ENCODE data around the gene BAG1. TPM values are rescaled to one million over a fixed set of nuclear protein-coding genes. Genes with fewer than 3 reads are reported as not detected.
A peak's percentile ranks its signal among the peaks of the same experiment; 100 is the strongest.

BAG1 gene
- 100 to 1,000 TPM; 128 to 165 (median 139) TPM for total RNA-seq

DNA sequence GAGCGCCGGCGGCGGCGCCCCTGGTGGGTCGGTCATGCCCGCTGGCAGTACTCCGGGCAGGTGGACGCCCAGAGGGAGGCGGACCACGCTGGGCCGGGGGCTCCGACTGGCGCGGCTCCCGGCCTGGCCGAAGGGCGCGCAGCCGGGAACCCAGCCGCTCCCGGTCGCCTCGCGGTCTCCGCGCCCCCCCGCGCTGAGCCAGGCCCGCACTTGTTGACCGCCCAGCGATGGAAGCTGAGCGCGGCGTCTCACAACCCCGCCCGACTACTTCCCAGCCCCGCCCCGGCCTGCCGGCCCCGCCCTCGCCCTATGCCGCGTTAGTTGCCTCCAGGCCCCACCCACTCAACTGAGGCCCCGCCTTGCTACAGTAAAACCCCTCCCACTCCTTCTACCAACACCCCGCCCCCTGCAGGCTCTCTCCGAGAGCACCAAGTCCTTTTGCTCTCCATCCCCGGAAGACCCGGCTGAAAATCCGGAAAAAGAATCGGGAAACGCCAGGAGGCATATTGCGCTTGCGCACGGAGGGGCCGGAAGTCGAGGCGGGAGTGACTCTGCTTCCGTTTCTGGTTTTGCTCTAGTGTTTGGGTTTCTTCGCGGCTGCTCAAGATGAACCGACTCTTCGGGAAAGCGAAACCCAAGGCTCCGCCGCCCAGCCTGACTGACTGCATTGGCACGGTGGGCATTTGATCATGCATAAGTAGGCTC lies at the start of gene BAG1, which contains the start of gene CHMP5:
TSS of gene BAG1 (minus strand) at position 236 of the 705 bp plus-strand sequence.
TSS of gene CHMP5 (plus strand) at position 577 of the 705 bp plus-strand sequence. CDS start at position 607, 30 bp downstream.
- peak; percentile 97 for ATAC-seq
- no peaks in the 10 kb centered on the region for H3K27me3 ChIP-seq
- TF ChIP-seq, protein P1, sequence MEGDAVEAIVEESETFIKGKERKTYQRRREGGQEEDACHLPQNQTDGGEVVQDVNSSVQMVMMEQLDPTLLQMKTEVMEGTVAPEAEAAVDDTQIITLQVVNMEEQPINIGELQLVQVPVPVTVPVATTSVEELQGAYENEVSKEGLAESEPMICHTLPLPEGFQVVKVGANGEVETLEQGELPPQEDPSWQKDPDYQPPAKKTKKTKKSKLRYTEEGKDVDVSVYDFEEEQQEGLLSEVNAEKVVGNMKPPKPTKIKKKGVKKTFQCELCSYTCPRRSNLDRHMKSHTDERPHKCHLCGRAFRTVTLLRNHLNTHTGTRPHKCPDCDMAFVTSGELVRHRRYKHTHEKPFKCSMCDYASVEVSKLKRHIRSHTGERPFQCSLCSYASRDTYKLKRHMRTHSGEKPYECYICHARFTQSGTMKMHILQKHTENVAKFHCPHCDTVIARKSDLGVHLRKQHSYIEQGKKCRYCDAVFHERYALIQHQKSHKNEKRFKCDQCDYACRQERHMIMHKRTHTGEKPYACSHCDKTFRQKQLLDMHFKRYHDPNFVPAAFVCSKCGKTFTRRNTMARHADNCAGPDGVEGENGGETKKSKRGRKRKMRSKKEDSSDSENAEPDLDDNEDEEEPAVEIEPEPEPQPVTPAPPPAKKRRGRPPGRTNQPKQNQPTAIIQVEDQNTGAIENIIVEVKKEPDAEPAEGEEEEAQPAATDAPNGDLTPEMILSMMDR (IDR thresholded peaks at IDR 0.05) = peak in 3 of 4 experiments; percentile 7 to 46 (median 32)
- TF ChIP-seq POLR2AphosphoS5 (IDR thresholded peaks at IDR 0.05) (peak; percentile 64), EP300 (IDR thresholded peaks at IDR 0.05) (no peak), POLR2A (IDR thresholded peaks at IDR 0.05) (peak; percentile 82 to 83)
- H3K4me3 ChIP-seq = peak within 1 kb of the TSS; percentile 96 to 97
- peaks cover 7 to 46% (median 15%) of the 10 kb centered on the region in 3 donors for H3K4me1 ChIP-seq
- H3K36me3 ChIP-seq = peaks cover 0 to 62% of the 10 kb centered on the region in 2 donors
- H3K9me3 ChIP-seq = no peaks in the 10 kb centered on the region
- 0% methylated on average over 16 of the region's 67 CpGs; no CpG with 5 or more reads in 1 of the 2 donors for WGBS, 2 donors (ENCODE audit: low coverage in 1 of 2)
- peak within 1 kb of the TSS; percentile 92 to 97 (median 96) for H3K27ac ChIP-seq

DNA sequence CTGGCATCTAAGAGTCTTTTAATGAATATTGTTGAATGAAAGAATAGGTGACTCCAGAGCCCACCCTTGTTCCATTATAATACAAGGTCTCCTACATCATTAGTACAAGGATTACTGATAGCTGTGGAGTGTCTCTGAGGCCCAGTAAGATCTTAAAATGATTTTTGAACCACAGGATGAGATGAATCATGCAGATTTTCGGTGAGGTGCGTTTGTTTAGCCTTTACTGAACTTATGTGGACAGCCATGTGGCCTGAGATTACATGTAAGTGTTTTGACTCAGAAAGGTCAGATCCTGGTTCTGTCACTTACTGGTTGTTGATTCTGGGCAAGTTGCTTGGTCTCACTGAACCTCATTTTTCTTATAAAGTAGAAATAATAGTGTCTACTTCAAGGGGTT lies 47.4 kb upstream of the BAG1 start:
- 80 to 92% methylated on average over 2 of the region's 2 CpGs for WGBS, 2 donors (ENCODE audit: low coverage in 1 of 2)
- Histone ChIP-seq H3K36me3 (peaks cover 13 to 99% of the 10 kb centered on the region in 2 donors), H3K27me3 (no peaks in the 10 kb centered on the region), H3K4me3 (no peak overlapping the region), H3K9me3 (no peaks in the 10 kb centered on the region), H3K27ac (no peak overlapping the region), H3K4me1 (peaks cover 0 to 20% (median 0%) of the 10 kb centered on the region in 3 donors)
- ATAC-seq = no peak
- no peak for TF ChIP-seq POLR2A (IDR thresholded peaks at IDR 0.05)
- TF ChIP-seq EP300 (IDR thresholded peaks at IDR 0.05) = no peak
- no peak for TF ChIP-seq POLR2AphosphoS5 (IDR thresholded peaks at IDR 0.05)
- TF ChIP-seq, protein P1 (IDR thresholded peaks at IDR 0.05) = no peak

DNA sequence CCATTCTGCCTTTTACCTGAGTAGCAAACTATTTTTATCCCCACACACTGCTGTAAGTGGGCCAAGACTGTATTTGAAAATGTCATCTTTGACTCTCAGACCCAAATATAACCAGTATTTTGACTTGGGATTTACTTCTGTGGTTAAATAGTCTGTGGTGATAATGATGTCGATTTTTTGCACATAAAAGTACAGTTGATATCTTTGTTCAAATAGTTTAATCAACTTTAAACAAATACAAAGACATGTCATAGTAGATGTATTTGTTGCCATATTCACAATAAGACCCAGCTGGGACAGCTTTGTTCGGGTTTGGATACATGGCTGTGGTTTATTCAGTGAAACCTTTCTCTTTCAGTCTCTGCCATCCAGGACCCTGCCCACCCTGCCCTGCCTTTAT lies 46.2 kb upstream of the BAG1 start:
- H3K27ac ChIP-seq = peak overlapping the region in 1 of 4 donors; percentile 5
- TF ChIP-seq EP300 (IDR thresholded peaks at IDR 0.05) = no peak
- TF ChIP-seq, protein P1 (IDR thresholded peaks at IDR 0.05) = no peak
- no peak for TF ChIP-seq POLR2AphosphoS5 (IDR thresholded peaks at IDR 0.05)
- no peak for TF ChIP-seq POLR2A (IDR thresholded peaks at IDR 0.05)
- H3K36me3 ChIP-seq = peaks cover 13 to 99% of the 10 kb centered on the region in 2 donors
- H3K4me1 ChIP-seq = peaks cover 0 to 20% (median 0%) of the 10 kb centered on the region in 3 donors
- no peak for ATAC-seq
- 55 to 58% methylated on average over 2 of the region's 2 CpGs for WGBS, 2 donors (ENCODE audit: low coverage in 1 of 2)
- no peak overlapping the region for H3K4me3 ChIP-seq
- no peaks in the 10 kb centered on the region for H3K9me3 ChIP-seq
- no peaks in the 10 kb centered on the region for H3K27me3 ChIP-seq

DNA sequence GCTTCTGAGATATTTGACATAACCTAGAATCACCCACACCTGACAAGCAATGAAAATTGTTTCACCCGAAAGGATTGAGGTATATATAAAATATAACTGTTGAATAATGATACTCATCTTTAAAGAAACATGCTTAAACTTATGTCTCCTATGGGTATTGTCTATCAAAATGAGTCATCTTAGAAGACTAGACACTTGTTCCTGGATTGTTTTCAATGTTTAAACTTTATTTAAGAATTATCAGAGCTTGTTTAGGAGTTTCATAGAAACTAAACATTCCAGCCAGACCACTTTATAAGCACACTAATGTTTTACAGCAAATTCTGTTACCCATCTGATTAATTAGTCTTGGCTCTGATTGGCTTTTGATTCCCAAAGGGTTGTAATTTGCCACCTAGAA lies 45.4 kb upstream of the BAG1 start:
- Histone ChIP-seq H3K9me3 (no peaks in the 10 kb centered on the region), H3K27ac (no peak overlapping the region), H3K36me3 (peaks cover 13 to 99% of the 10 kb centered on the region in 2 donors), H3K4me1 (peaks cover 0 to 20% (median 0%) of the 10 kb centered on the region in 3 donors), H3K27me3 (no peaks in the 10 kb centered on the region), H3K4me3 (no peak overlapping the region)
- WGBS, 2 donors (ENCODE audit: low coverage in 1 of 2) = 33 to 67% methylated on average over 1 of the region's 1 CpG
- TF ChIP-seq, protein P1 (IDR thresholded peaks at IDR 0.05) = no peak
- no peak for TF ChIP-seq EP300 (IDR thresholded peaks at IDR 0.05)
- TF ChIP-seq POLR2A (IDR thresholded peaks at IDR 0.05) = no peak
- TF ChIP-seq POLR2AphosphoS5 (IDR thresholded peaks at IDR 0.05) = no peak
- ATAC-seq = no peak

Measured in gastroesophageal sphincter (tissue), 4 donors.